DLD1 (cell line): ENCODE results near the gene VWA3A.
"Not testable (repeated sequence)": the region's sequence is repeated elsewhere in the genome, so short reads cannot be mapped to it uniquely, and the experiment has no call there.

Experiments used
- in situ Hi-C: cut with HindIII; loops from 2 replicates; pipeline ENCODE4 v1.10.0; 2017; ENCODE audit warnings: low sequenced_read_pairs

Gene VWA3A

DNA sequence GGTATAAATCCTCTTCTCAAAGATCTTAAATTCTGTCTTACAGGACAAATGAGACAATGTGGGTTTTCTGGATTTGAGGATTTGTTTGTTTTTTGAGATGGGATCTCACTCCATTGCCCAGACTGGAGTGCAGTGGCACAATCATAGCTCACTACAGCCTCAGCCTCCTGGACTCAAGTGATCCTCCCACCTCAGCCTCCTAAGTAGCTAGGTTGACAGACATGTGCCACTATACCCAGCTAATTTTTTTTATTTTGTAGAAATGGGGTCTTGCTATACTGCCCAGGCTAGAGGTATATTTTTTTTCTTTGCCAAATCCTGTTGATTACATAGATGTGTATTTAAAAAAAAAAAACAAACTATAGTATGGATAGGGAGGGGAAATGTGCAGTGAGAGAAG, 38.2 kb downstream of the VWA3A start:
- in situ Hi-C loops = no loop called here

GRCh38 chr16:22132801-22133200, 40.5 kb downstream of the VWA3A start:
- in situ Hi-C loops = no loop called here

GRCh38 chr16:22138482-22138881, 46.1 kb downstream of the VWA3A start:
- in situ Hi-C loops = no loop called here

- in situ Hi-C loops = no loop called here
Measured at GRCh38 chr16:22139008-22139407, 46.7 kb downstream of the VWA3A start.

DNA sequence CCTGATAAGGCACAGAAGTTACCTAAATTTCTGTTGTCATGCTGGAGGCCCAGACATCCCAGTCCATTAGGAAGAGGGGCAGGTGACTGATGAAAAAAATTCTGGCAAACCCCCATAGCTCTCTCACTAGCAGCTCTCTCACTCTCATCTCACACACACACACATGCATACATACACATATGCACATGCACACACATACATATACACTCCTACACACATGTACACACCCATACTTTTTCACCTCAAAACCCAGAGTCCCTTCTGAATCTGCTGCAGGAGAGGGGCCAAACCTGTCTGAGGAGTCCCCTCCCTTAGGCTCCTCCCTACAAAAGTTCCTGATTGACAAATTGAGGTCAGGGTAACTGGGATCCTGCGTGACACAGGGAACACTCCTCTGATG, 47.4 kb downstream of the VWA3A start:
- in situ Hi-C loops = no loop called here

DNA sequence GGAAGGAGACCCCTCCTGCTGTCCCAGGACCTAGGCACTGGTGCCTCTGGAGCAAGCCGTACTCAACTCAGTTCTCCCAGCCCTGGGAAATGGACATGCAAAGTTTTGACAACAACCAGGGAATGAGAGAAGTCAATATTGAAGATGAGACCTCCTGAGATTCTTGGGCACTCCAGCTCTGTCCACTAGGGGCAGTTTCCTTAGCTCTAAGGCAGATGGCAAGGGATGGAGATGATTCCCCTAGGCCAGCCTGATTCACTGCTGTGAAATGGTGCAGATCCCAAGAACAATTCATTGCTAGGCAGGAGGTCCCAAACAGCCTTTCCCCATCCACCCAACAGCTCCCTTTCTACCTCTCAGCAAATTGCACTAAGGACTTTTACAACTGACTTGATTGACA, 49.4 kb downstream of the VWA3A start:
- in situ Hi-C loops = no loop called here

DNA sequence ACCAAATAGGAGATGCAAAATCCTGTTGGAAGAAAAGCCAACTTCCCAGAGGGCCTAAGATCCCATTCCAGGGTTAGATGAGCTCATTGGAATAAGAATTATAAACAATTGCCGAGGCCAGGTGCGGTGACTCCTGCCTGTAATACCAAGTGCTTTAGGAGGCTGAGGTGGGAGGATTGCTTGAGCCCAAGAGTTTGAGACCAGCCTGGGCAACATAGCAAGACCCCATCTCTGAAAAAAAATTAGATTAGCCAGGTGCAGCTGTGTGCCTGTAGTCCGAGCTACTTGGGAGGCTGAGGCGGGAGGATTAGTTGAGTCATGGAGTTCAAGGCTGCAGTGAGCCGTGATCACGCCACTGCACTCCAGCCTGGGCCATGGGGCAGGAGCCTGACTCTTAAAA, 52.2 kb downstream of the VWA3A start:
- in situ Hi-C loops = no loop called here

GRCh38 chr16:22147853-22148252, 55.5 kb downstream of the VWA3A start:
- in situ Hi-C loops = no loop called here

GRCh38 chr16:22151246-22151998, 59.1 kb downstream of the VWA3A start:
- in situ Hi-C loops = no loop called here

DNA sequence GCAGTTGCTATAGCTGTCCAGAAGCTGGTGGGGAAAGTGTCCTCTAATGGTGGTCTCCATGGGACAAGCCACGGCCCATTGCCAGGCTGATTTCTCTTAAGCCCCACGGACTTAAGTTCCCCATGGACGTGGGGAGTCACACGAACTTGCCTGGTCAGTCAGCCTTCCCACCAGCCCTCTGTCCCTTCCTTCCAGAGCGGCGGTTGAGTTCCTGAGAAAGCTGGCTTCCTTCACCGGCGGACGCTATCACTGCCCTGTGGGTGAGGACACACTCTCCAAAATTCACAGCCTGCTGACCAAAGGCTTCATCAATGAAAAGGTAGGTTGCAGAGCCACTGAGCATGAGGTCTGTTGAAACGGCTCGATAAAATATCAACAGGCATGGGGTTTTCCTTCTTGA, 60.0 kb downstream of the VWA3A start:
- in situ Hi-C loops = no loop called here

DNA sequence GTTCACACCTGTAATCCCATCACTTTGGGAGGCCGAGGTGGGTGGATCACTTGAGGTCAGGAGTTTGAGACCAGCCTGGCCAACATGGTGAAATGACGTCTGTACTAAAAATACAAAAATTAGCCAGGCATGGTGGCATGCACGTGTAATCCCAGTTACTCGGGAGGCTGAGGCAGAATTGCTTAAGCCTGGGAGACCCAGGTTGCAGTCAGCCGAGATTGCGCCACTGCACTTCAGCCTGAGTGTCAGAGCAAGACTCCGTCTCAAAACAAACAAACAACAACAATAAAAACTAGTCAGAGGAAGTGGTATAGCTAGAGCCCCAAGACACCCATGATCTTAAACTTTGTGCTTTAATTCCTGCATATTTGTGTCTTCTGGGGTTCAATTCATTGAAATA, 60.7 kb downstream of the VWA3A start:
- in situ Hi-C loops = not testable (repeated sequence)

- in situ Hi-C loops = no loop called here
Measured at GRCh38 chr16:22161401-22161800, 69.1 kb downstream of the VWA3A start.

- in situ Hi-C loops = no loop called here
Measured at GRCh38 chr16:22161999-22162655, 69.8 kb downstream of the VWA3A start, which contains the start of gene SDR42E2. TSS of gene SDR42E2 (plus strand) at chr16:22162506. CDS start at chr16:22165583, 3,077 bp downstream.

DNA sequence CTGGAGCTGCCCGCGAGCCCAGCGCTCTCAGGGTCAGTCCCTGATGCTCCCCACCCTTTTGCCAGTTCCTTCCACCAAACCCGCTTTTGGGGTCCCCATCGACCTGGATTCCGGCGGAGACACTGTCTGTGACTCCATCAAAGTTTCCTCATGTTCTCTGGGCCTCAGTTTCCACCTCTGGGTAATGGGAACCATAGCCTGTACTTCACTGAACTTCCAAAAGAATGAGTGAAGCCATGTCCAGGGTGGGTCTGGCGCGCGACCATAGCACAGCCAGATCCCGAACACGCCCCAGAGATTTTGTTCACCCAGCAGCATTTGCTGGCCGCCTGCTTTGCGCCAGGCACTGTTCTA, 70.3 kb downstream of the VWA3A start:
- in situ Hi-C loops = no loop called here

GRCh38 chr16:22163806-22164205, 71.5 kb downstream of the VWA3A start:
- in situ Hi-C loops = no loop called here

GRCh38 chr16:22164482-22164881, 72.1 kb downstream of the VWA3A start:
- in situ Hi-C loops = no loop called here

DNA sequence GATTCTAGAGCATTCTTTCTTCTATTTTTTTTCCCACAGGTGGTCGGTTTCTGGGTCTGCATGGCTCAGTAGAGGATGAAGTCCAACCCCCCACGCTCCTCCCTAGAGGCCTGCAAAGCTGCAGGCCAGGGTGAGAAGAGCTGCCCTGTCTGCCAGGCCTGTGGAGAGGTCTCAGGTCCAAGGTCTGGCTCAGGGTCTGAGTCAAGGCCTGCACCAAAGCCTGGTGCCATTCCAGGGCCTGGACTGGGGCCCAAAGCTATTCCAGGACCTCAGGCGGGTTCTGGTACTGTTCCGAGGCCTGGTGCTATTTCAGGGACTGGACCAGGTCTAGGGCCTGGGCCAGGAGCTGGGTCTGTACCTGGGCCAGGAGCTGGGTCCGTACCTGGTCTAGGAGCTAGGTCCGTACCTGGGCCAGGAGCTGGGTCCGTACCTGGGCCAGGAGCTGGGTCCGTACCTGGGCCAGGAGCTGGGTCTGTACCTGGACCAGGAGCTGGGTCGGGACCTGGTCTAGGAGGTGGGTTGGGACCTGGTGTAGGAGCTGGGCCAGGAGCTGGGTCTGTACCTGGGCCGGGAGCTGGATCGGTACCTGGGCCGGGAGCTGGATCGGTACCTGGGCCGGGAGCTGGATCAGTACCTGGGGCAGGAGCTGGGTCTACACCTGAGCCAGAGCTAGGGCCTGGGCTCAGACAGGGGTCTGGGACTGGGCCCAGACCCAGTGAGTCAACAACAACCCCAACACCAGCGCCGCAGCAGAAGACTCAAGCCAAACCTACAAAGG, 73.4 kb downstream of the VWA3A start:
- in situ Hi-C loops = no loop called here

DNA sequence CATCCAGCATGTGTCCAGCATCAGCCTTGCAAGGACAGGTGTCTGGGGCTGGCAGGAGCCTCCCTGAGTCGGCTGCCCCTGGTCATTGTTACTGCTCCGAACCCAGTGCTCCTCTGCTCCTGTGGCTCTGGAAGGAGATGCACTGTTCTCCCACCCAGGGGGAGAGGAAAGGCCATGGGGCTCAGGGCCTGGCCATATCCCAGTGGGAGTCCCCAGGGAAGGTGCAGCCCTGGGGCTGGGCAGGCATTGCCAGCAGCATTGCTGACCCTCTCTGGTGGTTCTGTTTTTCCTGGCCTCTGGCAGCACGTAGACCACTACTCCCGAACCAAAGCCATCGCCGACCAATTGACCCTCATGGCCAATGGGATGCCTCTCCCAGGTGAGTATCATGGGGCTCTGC, 79.6 kb downstream of the VWA3A start:
- in situ Hi-C loops = no loop called here

GRCh38 chr16:22172642-22173041, 80.3 kb downstream of the VWA3A start:
- in situ Hi-C loops = not testable (repeated sequence)

DNA sequence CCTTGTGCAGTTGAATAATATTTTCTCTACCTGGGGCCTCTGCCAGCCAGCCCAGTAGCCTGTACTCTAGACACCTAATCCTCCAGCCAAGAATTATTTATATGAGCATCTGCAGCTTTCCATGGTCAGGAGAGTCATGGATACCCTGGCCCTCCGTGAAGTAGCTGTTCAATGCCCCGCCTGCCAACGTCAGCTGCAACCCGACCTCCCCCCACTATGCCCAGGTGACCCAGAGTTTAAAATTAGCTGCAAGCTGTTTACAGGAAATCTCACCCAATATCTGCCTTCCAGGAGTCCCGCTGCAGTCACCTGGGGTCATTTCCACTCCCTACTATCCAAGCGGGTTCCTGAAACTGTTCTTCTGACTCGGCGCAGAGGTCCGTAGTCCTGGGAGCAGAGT, 82.3 kb downstream of the VWA3A start:
- in situ Hi-C loops = loop anchor here (25.0 kb wide), 1 partner anchor 87 kb away; the partner anchor contains the start of gene VWA3A
